Large intestine (tissue), 3 donors: ENCODE results near the gene IFIT3. TPM values are rescaled to one million over a fixed set of nuclear protein-coding genes. Genes with fewer than 3 reads are reported as not detected.
A peak's percentile ranks its signal among the peaks of the same experiment; 100 is the strongest.
"Not testable (repeated sequence)": the region's sequence is repeated elsewhere in the genome, so short reads cannot be mapped to it uniquely, and the experiment has no call there.

Experiments used
- DNase-seq, 2 donors: peaks; one replicate each; pipeline versions ENCODE4 v3.0.0 to v3.0.0-alpha.2; 2013
- H3K27ac ChIP-seq: one replicate; pipeline ENCODE4 v1.5.1; 2013; ENCODE audit warnings: low read length
- H3K27me3 ChIP-seq: 2 replicates; pipeline ENCODE4 v1.6.1; 2013; ENCODE audit warnings: low read length; ENCODE audit not compliant: control insufficient read depth, insufficient read depth
- H3K36me3 ChIP-seq: 2 replicates; pipeline ENCODE4 v1.6.1; 2013; ENCODE audit warnings: low read length; ENCODE audit not compliant: control insufficient read depth, insufficient read depth
- H3K4me1 ChIP-seq: one replicate; pipeline ENCODE4 v1.6.1; 2013; ENCODE audit warnings: low read length; ENCODE audit not compliant: control insufficient read depth, insufficient read depth
- H3K4me3 ChIP-seq: one replicate; pipeline ENCODE4 v1.5.1; 2013; ENCODE audit warnings: low read length
- H3K9me3 ChIP-seq: one replicate; pipeline ENCODE4 v1.6.1; 2013; ENCODE audit warnings: mild to moderate bottlenecking, low read depth, low read length, moderate library complexity; ENCODE audit not compliant: control insufficient read depth
- WGBS: methylation state at CpG from one replicate; pipeline ENCODE4 v1.1.5; 2013; ENCODE audit warnings: low lambda C conversion rate; ENCODE audit not compliant: insufficient coverage; 5-methylcytosine and 5-hydroxymethylcytosine counted together
- polyA plus RNA-seq: library from polyadenylated mRNA; unstranded; fragments of 120-200 nt; gene quantifications from one replicate; pipeline ENCODE4 v1.2.1, GENCODE V29; 2013

The IFIT3 gene
- polyA plus RNA-seq, 1 donor: 24.0 TPM

- DNase-seq, H3K9me3 ChIP-seq, H3K36me3 ChIP-seq, H3K27me3 ChIP-seq, H3K4me1 ChIP-seq, H3K27ac ChIP-seq, H3K4me3 ChIP-seq: not testable (repeated sequence)
- no CpG with 5 or more reads among the region's 6 CpGs for WGBS
Observed at GRCh38 chr10:89284711-89285110, 43.1 kb upstream of the IFIT3 start.

- H3K27ac ChIP-seq: not testable (repeated sequence)
Observed at GRCh38 chr10:89285303-89285702, 42.5 kb upstream of the IFIT3 start.

GRCh38 chr10:89294721-89295239, 33.0 kb upstream of the IFIT3 start:
- no peak for DNase-seq
- peaks cover 7% of the 10 kb centered on the region for H3K9me3 ChIP-seq
- H3K36me3 ChIP-seq: no peaks in the 10 kb centered on the region
- H3K27me3 ChIP-seq: no peaks in the 10 kb centered on the region
- no peaks in the 10 kb centered on the region for H3K4me1 ChIP-seq
- H3K4me3 ChIP-seq: no peak overlapping the region
- H3K27ac ChIP-seq: no peak overlapping the region
- WGBS: 100% methylated on average over 2 of the region's 3 CpGs

More at GRCh38 chr10:89285303-89285702, 42.5 kb upstream of the IFIT3 start:
- not testable (repeated sequence) for H3K9me3 ChIP-seq, H3K4me1 ChIP-seq, DNase-seq, H3K4me3 ChIP-seq, H3K36me3 ChIP-seq, H3K27me3 ChIP-seq
- 100% methylated on average over 3 of the region's 4 CpGs for WGBS

- 60% methylated on average over 1 of the region's 1 CpG for WGBS
- peak; percentile 42 to 47 for DNase-seq
Observed at GRCh38 chr10:89295597-89295996, 32.2 kb upstream of the IFIT3 start.

GRCh38 chr10:89296220-89296648, 31.6 kb upstream of the IFIT3 start:
- Histone ChIP-seq H3K4me1 (peaks cover 2% of the 10 kb centered on the region), H3K4me3 (no peak overlapping the region), H3K27ac (no peak overlapping the region), H3K27me3 (no peaks in the 10 kb centered on the region), H3K9me3 (peaks cover 7% of the 10 kb centered on the region), H3K36me3 (no peaks in the 10 kb centered on the region)
- WGBS: no CpG with 5 or more reads among the region's 5 CpGs
- no peak for DNase-seq

More at GRCh38 chr10:89295597-89295996, 32.2 kb upstream of the IFIT3 start:
- H3K27ac ChIP-seq: no peak overlapping the region
- no peaks in the 10 kb centered on the region for H3K27me3 ChIP-seq
- no peaks in the 10 kb centered on the region for H3K36me3 ChIP-seq
- no peaks in the 10 kb centered on the region for H3K4me1 ChIP-seq
- H3K9me3 ChIP-seq: peaks cover 7% of the 10 kb centered on the region
- no peak overlapping the region for H3K4me3 ChIP-seq

- H3K4me3 ChIP-seq: no peak overlapping the region
Observed at GRCh38 chr10:89297356-89297755, 30.4 kb upstream of the IFIT3 start.

GRCh38 chr10:89297791-89298190, 30.0 kb upstream of the IFIT3 start:
- peaks cover 3% of the 10 kb centered on the region for H3K4me1 ChIP-seq

More at GRCh38 chr10:89297356-89297755, 30.4 kb upstream of the IFIT3 start:
- DNase-seq: no peak
- Histone ChIP-seq H3K36me3 (no peaks in the 10 kb centered on the region), H3K9me3 (peaks cover 7% of the 10 kb centered on the region), H3K27ac (no peak overlapping the region), H3K4me1 (peaks cover 3% of the 10 kb centered on the region), H3K27me3 (no peaks in the 10 kb centered on the region)
- no CpG with 5 or more reads among the region's 4 CpGs for WGBS

GRCh38 chr10:89299031-89299430, 28.8 kb upstream of the IFIT3 start:
- no peaks in the 10 kb centered on the region for H3K36me3 ChIP-seq
- no peak for DNase-seq
- H3K4me3 ChIP-seq: no peak overlapping the region
- peaks cover 5% of the 10 kb centered on the region for H3K4me1 ChIP-seq
- peaks cover 4% of the 10 kb centered on the region for H3K9me3 ChIP-seq
- WGBS: 100% methylated on average over 3 of the region's 4 CpGs
- H3K27ac ChIP-seq: no peak overlapping the region
- H3K27me3 ChIP-seq: no peaks in the 10 kb centered on the region

More at GRCh38 chr10:89297791-89298190, 30.0 kb upstream of the IFIT3 start:
- H3K36me3 ChIP-seq: no peaks in the 10 kb centered on the region
- H3K27ac ChIP-seq: no peak overlapping the region
- peaks cover 7% of the 10 kb centered on the region for H3K9me3 ChIP-seq
- H3K27me3 ChIP-seq: no peaks in the 10 kb centered on the region
- WGBS: no CpG with 5 or more reads among the region's 5 CpGs
- no peak for DNase-seq
- H3K4me3 ChIP-seq: no peak overlapping the region

- WGBS: 17% methylated on average over 1 of the region's 2 CpGs
- Histone ChIP-seq H3K27me3 (no peaks in the 10 kb centered on the region), H3K4me1 (peaks cover 5% of the 10 kb centered on the region), H3K4me3 (no peak overlapping the region), H3K36me3 (peaks cover 4% of the 10 kb centered on the region), H3K9me3 (peaks cover 4% of the 10 kb centered on the region), H3K27ac (peak overlapping the region; percentile 73)
- peak in 1 of 2 donors; percentile 32 for DNase-seq
Observed at GRCh38 chr10:89301232-89301631, 26.6 kb upstream of the IFIT3 start.

- Histone ChIP-seq H3K4me3 (peak within 1 kb of the TSS; percentile 35), H3K36me3 (peaks cover 10% of the 10 kb centered on the region), H3K27me3 (no peaks in the 10 kb centered on the region), H3K27ac (peak within 1 kb of the TSS; percentile 73), H3K9me3 (peaks cover 4% of the 10 kb centered on the region), H3K4me1 (peaks cover 5% of the 10 kb centered on the region)
- DNase-seq: peak; percentile 64 to 83
- 20% methylated on average over 2 of the region's 10 CpGs for WGBS
Observed at GRCh38 chr10:89301721-89302445, 25.9 kb upstream of the IFIT3 start, which contains the start of gene IFIT2. IFIT2 (plus strand) TSS chr10:89302046; CDS start chr10:89302124, 78 bp downstream.
